RKO (cell line): ENCODE results near the gene FSIP1.

ENCODE experiments used
- DNase-seq: peaks from one replicate; pipeline ENCODE4 v3.0.0-alpha.2; 2016; ENCODE audit warnings: low spot score

Gene FSIP1

GRCh38 chr15:39720081-39720480, 62.6 kb downstream of the FSIP1 start:
- no peak for DNase-seq

GRCh38 chr15:39719109-39719508, 63.5 kb downstream of the FSIP1 start:
- DNase-seq: no peak

- no peak for DNase-seq
These were observed 65.5 kb downstream of the FSIP1 start for GRCh38 chr15:39717134-39717533.

GRCh38 chr15:39714251-39714650, 68.4 kb downstream of the FSIP1 start:
- no peak for DNase-seq

GRCh38 chr15:39713846-39714245, 68.8 kb downstream of the FSIP1 start:
- DNase-seq: no peak

- no peak for DNase-seq
These were observed 72.0 kb downstream of the FSIP1 start for GRCh38 chr15:39710681-39711080.

GRCh38 chr15:39709941-39710340, 72.7 kb downstream of the FSIP1 start:
- no peak for DNase-seq

GRCh38 chr15:39706206-39706605, 76.4 kb downstream of the FSIP1 start:
- DNase-seq: no peak

GRCh38 chr15:39704689-39705088, 78.0 kb downstream of the FSIP1 start:
- peak; percentile 3 for DNase-seq

GRCh38 chr15:39704235-39704634, 78.4 kb downstream of the FSIP1 start:
- DNase-seq: no peak

GRCh38 chr15:39701988-39702387, 80.7 kb downstream of the FSIP1 start:
- no peak for DNase-seq

GRCh38 chr15:39700375-39700700, 82.3 kb downstream of the FSIP1 start:
- DNase-seq: no peak

- no peak for DNase-seq
These were observed 82.9 kb downstream of the FSIP1 start for GRCh38 chr15:39699516-39700374.

GRCh38 chr15:39698444-39699390, 83.9 kb downstream of the FSIP1 start:
- no peak for DNase-seq

- no peak for DNase-seq
These were observed 85.1 kb downstream of the FSIP1 start for GRCh38 chr15:39697509-39697908.

GRCh38 chr15:39695793-39696192, 86.8 kb downstream of the FSIP1 start:
- no peak for DNase-seq

GRCh38 chr15:39692356-39693327, 90.0 kb downstream of the FSIP1 start:
- no peak for DNase-seq

GRCh38 chr15:39690881-39691634, 91.6 kb downstream of the FSIP1 start:
- no peak for DNase-seq

GRCh38 chr15:39687965-39688364, 94.7 kb downstream of the FSIP1 start:
- no peak for DNase-seq

- peak; percentile 63 for DNase-seq
These were observed 96.5 kb downstream of the FSIP1 start for GRCh38 chr15:39685999-39686613.

- no peak for DNase-seq
These were observed 97.3 kb downstream of the FSIP1 start for GRCh38 chr15:39685367-39685766.
